Right renal pelvis (tissue), 4 donors: ENCODE measurements around the gene SAG. TPM values are rescaled to one million over a fixed set of nuclear protein-coding genes. Genes with fewer than 3 reads are reported as not detected.

Source experiments
- DNase-seq, 4 donors: peaks; one replicate each; pipeline ENCODE4 v3.0.0-alpha.2; 2013; ENCODE audit warnings: low read depth in 4 of 4, low spot score in 3 of 4, missing footprints in 1 of 4
- polyA plus RNA-seq, 4 donors: library from polyadenylated mRNA; unstranded; fragments of 120-200 nt; gene quantifications; one replicate each; pipeline ENCODE4 v1.2.1, GENCODE V29; 2013; ENCODE audit not compliant: insufficient read length in 4 of 4

Gene SAG
- polyA plus RNA-seq, 4 donors: 0.07 to 0.10 (median 0.08) TPM

- DNase-seq: peak; percentile 40 to 64 (median 44)
Observed at GRCh38 chr2:233353769-233354499, 46.3 kb downstream of the SAG start, which contains the start of gene DGKD. Gene DGKD, plus strand, starts transcription at chr2:233354494. Its CDS starts 25 bp downstream, at chr2:233354519.

- no peak for DNase-seq
Observed at GRCh38 chr2:233354500-233354924, 46.9 kb downstream of the SAG start.

GRCh38 chr2:233354971-233355574 lies 47.5 kb downstream of the SAG start:
- DNase-seq: no peak

- no peak for DNase-seq
Observed at GRCh38 chr2:233355916-233356315, 48.3 kb downstream of the SAG start.

GRCh38 chr2:233356546-233357308 lies 49.1 kb downstream of the SAG start:
- DNase-seq: no peak

- no peak for DNase-seq
Observed at GRCh38 chr2:233358335-233358734, 50.7 kb downstream of the SAG start.

GRCh38 chr2:233358947-233359346 lies 51.3 kb downstream of the SAG start:
- no peak for DNase-seq

- DNase-seq: no peak
Observed at GRCh38 chr2:233359823-233360222, 52.2 kb downstream of the SAG start.

- DNase-seq: no peak
Observed at GRCh38 chr2:233360771-233361176, 53.2 kb downstream of the SAG start.

GRCh38 chr2:233361297-233361696 lies 53.7 kb downstream of the SAG start:
- no peak for DNase-seq

- no peak for DNase-seq
Observed at GRCh38 chr2:233362742-233363141, 55.1 kb downstream of the SAG start.

GRCh38 chr2:233363744-233364235 lies 56.2 kb downstream of the SAG start:
- no peak for DNase-seq

GRCh38 chr2:233365861-233366520 lies 58.4 kb downstream of the SAG start:
- no peak for DNase-seq

- DNase-seq: no peak
Observed at GRCh38 chr2:233367586-233367985, 60.0 kb downstream of the SAG start.

- DNase-seq: no peak
Observed at GRCh38 chr2:233368756-233369155, 61.1 kb downstream of the SAG start.

- no peak for DNase-seq
Observed at GRCh38 chr2:233369462-233369861, 61.8 kb downstream of the SAG start.

GRCh38 chr2:233369897-233370685 lies 62.5 kb downstream of the SAG start:
- no peak for DNase-seq

- no peak for DNase-seq
Observed at GRCh38 chr2:233371641-233372040, 64.0 kb downstream of the SAG start.

GRCh38 chr2:233372855-233373254 lies 65.2 kb downstream of the SAG start:
- DNase-seq: no peak

GRCh38 chr2:233373316-233373715 lies 65.7 kb downstream of the SAG start:
- DNase-seq: no peak
